Neural cell (in vitro differentiated cells): ENCODE data around the gene B3GNT5. TPM values are rescaled to one million over a fixed set of nuclear protein-coding genes. Genes with fewer than 3 reads are reported as not detected.

Experiments used
- H2AFZ ChIP-seq: fragments of 200-600, 300-800 bp; sonication (generic), shearing (Covaris generic); 2 replicates; pipeline ENCODE4 v1.6.0; 2014; ENCODE audit warnings: low read depth, mild to moderate bottlenecking, antibody characterized with exemption, low read length, moderate library complexity
- H3F3A ChIP-seq: fragments of 200-600 bp; shearing (Covaris generic); 2 replicates; pipeline ENCODE4 v1.6.1; 2016; ENCODE audit warnings: mild to moderate bottlenecking, moderate library complexity, mixed read lengths, antibody characterized with exemption, low read length; ENCODE audit not compliant: insufficient read depth, poor library complexity, severe bottlenecking
- H3K27ac ChIP-seq: fragments of 200-600, 300-800 bp; sonication (generic), shearing (Covaris generic); 2 replicates; pipeline ENCODE4 v1.5.1; 2014; ENCODE audit warnings: mild to moderate bottlenecking, low read length, moderate library complexity
- H3K27me3 ChIP-seq: fragments of 300-800, 200-600 bp; sonication (generic), shearing (Covaris generic); 2 replicates; pipeline ENCODE4 v1.6.0; 2014; ENCODE audit warnings: mild to moderate bottlenecking, low read depth, low read length, moderate library complexity; ENCODE audit not compliant: insufficient read depth
- H3K36me3 ChIP-seq: fragments of 300-800, 200-600 bp; sonication (generic), shearing (Covaris generic); 2 replicates; pipeline ENCODE4 v1.5.1; 2014; ENCODE audit warnings: mild to moderate bottlenecking, antibody characterized with exemption, low read length, moderate library complexity; ENCODE audit not compliant: insufficient read depth
- H3K4me2 ChIP-seq: fragments of 300-800, 200-600 bp; sonication (generic), shearing (Covaris generic); 2 replicates; pipeline ENCODE4 v1.6.0; 2014; ENCODE audit warnings: mild to moderate bottlenecking, low read length
- H3K4me3 ChIP-seq: fragments of 300-800, 200-600 bp; sonication (generic), shearing (Covaris generic); 2 replicates; pipeline ENCODE4 v1.5.1; 2014; ENCODE audit warnings: mild to moderate bottlenecking, low read length, moderate library complexity
- H3K79me2 ChIP-seq: fragments of 200-600 bp; shearing (Covaris generic); replicated peaks from 2 replicates; pipeline ENCODE4 v1.6.0; 2014; ENCODE audit warnings: mild to moderate bottlenecking, low read length, moderate library complexity; ENCODE audit not compliant: insufficient read depth
- H3K9ac ChIP-seq: fragments of 300-800, 200-600 bp; sonication (generic), shearing (Covaris generic); 2 replicates; pipeline ENCODE4 v1.6.1; 2016; ENCODE audit warnings: mild to moderate bottlenecking, low read length, mixed read lengths
- H3K9me2 ChIP-seq: fragments of 200-600 bp; shearing (Covaris generic); 2 replicates; pipeline ENCODE4 v1.6.1; 2016; ENCODE audit warnings: mild to moderate bottlenecking, low read length, mixed read lengths; ENCODE audit not compliant: insufficient read depth
- H3K9me3 ChIP-seq: fragments of 200-600, 300-800 bp; sonication (generic), shearing (Covaris generic); 2 replicates; pipeline ENCODE4 v1.6.1; 2016; ENCODE audit warnings: mild to moderate bottlenecking, mixed run types, low read length, moderate library complexity, mixed read lengths
- H4K20me1 ChIP-seq: fragments of 200-600 bp; shearing (Covaris generic); 2 replicates; pipeline ENCODE4 v1.6.1; 2016; ENCODE audit warnings: mild to moderate bottlenecking, mixed run types; ENCODE audit not compliant: insufficient read depth
- CTCF ChIP-seq: fragments of 450-650 bp; IDR thresholded peaks from 2 replicates; pipeline ENCODE4 v1.5.1; 2014; ENCODE audit warnings: antibody characterized with exemption, mild to moderate bottlenecking, moderate library complexity; ENCODE audit not compliant: poor library complexity, severe bottlenecking
- EP300 ChIP-seq: fragments of 450-650 bp; conservative IDR thresholded peaks from 2 replicates; pipeline ENCODE4 v1.6.1; 2014; ENCODE audit warnings: antibody characterized with exemption, mild to moderate bottlenecking, moderate library complexity; ENCODE audit not compliant: poor library complexity, severe bottlenecking
- EZH2 ChIP-seq: fragments of 200-600, 300-800 bp; shearing (Covaris generic), sonication (generic); IDR thresholded peaks from 2 replicates; pipeline ENCODE4 v1.6.1; 2014; ENCODE audit warnings: antibody characterized with exemption, low read length, borderline replicate concordance, mild to moderate bottlenecking; ENCODE audit not compliant: insufficient read depth, poor library complexity, severe bottlenecking
- MXI1 ChIP-seq: fragments of 450-650 bp; conservative IDR thresholded peaks from 2 replicates; pipeline ENCODE4 v1.6.1; 2014; ENCODE audit warnings: antibody characterized with exemption, mild to moderate bottlenecking; ENCODE audit not compliant: poor library complexity, severe bottlenecking
- POLR2AphosphoS5 ChIP-seq: IDR thresholded peaks from 2 replicates; pipeline ENCODE4 v1.6.1; 2012
- RAD21 ChIP-seq: fragments of 450-650 bp; conservative IDR thresholded peaks from 2 replicates; pipeline ENCODE4 v1.6.1; 2014; ENCODE audit warnings: antibody characterized with exemption, mild to moderate bottlenecking, moderate library complexity
- REST ChIP-seq: IDR thresholded peaks from 2 replicates; pipeline ENCODE4 v1.6.1; 2012; ENCODE audit warnings: borderline replicate concordance
- SMC3 ChIP-seq: fragments of 450-650 bp; conservative IDR thresholded peaks from 2 replicates; pipeline ENCODE4 v1.6.1; 2014; ENCODE audit warnings: antibody characterized with exemption, mild to moderate bottlenecking, moderate library complexity; ENCODE audit not compliant: poor library complexity
- TAF1 ChIP-seq: IDR thresholded peaks from 2 replicates; pipeline ENCODE4 v1.6.1; 2012; ENCODE audit warnings: low read depth
- polyA plus RNA-seq: library from polyadenylated mRNA; depleted of rRNA; stranded (reverse); fragments of >200 nt; gene quantifications from 2 replicates; pipeline ENCODE4 v1.2.3, GENCODE V29; 2014

Gene B3GNT5
- polyA plus RNA-seq, 1 donor from 2014 or later, result 6.1 TPM

GRCh38 chr3:183214277-183214612, 38.8 kb upstream of the B3GNT5 start:
- H3K4me2 ChIP-seq, result no peak overlapping the region
- no peak overlapping the region for H3K9ac ChIP-seq
- TF ChIP-seq CTCF, result no peak
- TF ChIP-seq MXI1, result no peak
- no peak for TF ChIP-seq TAF1
- no peak for TF ChIP-seq REST
- TF ChIP-seq POLR2AphosphoS5, result no peak
- TF ChIP-seq EZH2, result no peak
- no peak for TF ChIP-seq SMC3
- no peak for TF ChIP-seq EP300
- no peak for TF ChIP-seq RAD21
- no peaks in the 10 kb centered on the region for H3K9me2 ChIP-seq
- no peak overlapping the region for H2AFZ ChIP-seq
- H3K27me3 ChIP-seq, result no peaks in the 10 kb centered on the region
- no peaks in the 10 kb centered on the region for H3K79me2 ChIP-seq
- H4K20me1 ChIP-seq, result no peaks in the 10 kb centered on the region
- H3K27ac ChIP-seq, result no peak overlapping the region
- no peak overlapping the region for H3K4me3 ChIP-seq
- no peaks in the 10 kb centered on the region for H3K9me3 ChIP-seq
- H3K36me3 ChIP-seq, result no peaks in the 10 kb centered on the region
- H3F3A ChIP-seq, result no peaks in the 10 kb centered on the region

GRCh38 chr3:183215591-183216202, 37.4 kb upstream of the B3GNT5 start:
- no peaks in the 10 kb centered on the region for H3K79me2 ChIP-seq
- TF ChIP-seq EZH2 (no peak), RAD21 (no peak), REST (no peak), TAF1 (no peak), MXI1 (no peak), SMC3 (no peak), CTCF (no peak), EP300 (no peak), POLR2AphosphoS5 (no peak)

More at GRCh38 chr3:183215591-183216202, 37.4 kb upstream of the B3GNT5 start:
- Histone ChIP-seq H3K9ac (no peak overlapping the region), H3K27ac (no peak overlapping the region), H3K36me3 (no peaks in the 10 kb centered on the region), H3F3A (no peaks in the 10 kb centered on the region), H3K4me3 (no peak overlapping the region), H3K9me3 (no peaks in the 10 kb centered on the region), H4K20me1 (no peaks in the 10 kb centered on the region), H3K4me2 (no peak overlapping the region), H3K9me2 (no peaks in the 10 kb centered on the region), H3K27me3 (no peaks in the 10 kb centered on the region), H2AFZ (no peak overlapping the region)
